ENCODE results near the gene OSBPL8.

Gene OSBPL8

DNA sequence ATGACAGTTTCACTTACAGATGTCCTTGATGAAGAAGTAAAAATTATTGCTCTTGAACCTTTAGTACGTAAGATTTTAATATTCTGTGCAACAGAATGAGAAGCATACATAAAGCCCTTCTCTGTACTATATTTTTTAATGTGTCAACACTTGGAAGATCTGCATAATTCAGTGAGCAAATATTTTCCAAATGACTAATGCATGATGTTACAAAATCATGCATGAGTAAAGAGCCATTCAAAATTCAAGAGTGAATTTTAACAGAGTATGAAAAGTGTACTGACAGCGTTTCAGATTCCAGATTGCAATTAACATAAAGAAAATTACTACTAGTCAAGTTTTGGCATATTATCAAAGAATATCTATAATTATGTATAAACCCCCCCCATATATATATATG, 110.0 kb downstream of the OSBPL8 start:
- H3K4me1 ChIP-seq (ENCODE audit: control insufficient read depth, insufficient read depth, low read length) = peaks cover under 1% of the 10 kb centered on the region
- H3K27ac ChIP-seq (ENCODE audit: low read depth, low read length) = no peak overlapping the region
- 0 out of 2 replicates have a peak overlapping the region, but pooled peaks have one; percentile 44 for H3K9ac ChIP-seq (ENCODE audit: low read depth, low read length)
- peaks cover 13% of the 10 kb centered on the region; the same call in 1 of the 2 replicates for H3K36me3 ChIP-seq (ENCODE audit: control insufficient read depth, insufficient read depth, low read length)
- H3K9me3 ChIP-seq (ENCODE audit: control insufficient read depth, insufficient read depth, low read length) = no peaks in the 10 kb centered on the region
- no peaks in the 10 kb centered on the region for H3K27me3 ChIP-seq (ENCODE audit: control insufficient read depth, insufficient read depth, low read length)
- H3K4me3 ChIP-seq (ENCODE audit: low read depth, low read length) = no peak overlapping the region

DNA sequence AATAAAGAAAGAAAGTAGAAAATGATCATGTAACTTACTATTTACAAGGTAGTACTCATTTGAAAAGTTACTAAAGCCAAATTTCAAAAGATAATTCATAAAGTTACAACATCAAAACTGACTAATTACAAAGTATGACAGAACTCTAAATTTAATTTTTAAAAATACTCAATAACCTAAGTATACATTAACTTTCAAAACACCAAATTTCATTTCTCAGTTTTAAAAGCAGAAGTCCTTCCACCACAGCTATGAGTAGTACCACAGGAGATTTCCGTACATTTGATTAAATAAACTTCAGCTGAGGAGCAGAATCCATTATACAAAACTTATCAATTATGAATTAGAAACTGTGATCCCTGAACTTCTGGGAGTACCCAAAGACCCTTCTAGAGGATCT, 110.6 kb downstream of the OSBPL8 start:
- H3K9me3 ChIP-seq (ENCODE audit: control insufficient read depth, insufficient read depth, low read length) = no peaks in the 10 kb centered on the region
- H3K27me3 ChIP-seq (ENCODE audit: control insufficient read depth, insufficient read depth, low read length) = no peaks in the 10 kb centered on the region
- H3K9ac ChIP-seq (ENCODE audit: low read depth, low read length) = no peak overlapping the region
- H3K4me1 ChIP-seq (ENCODE audit: control insufficient read depth, insufficient read depth, low read length) = peaks cover 6% of the 10 kb centered on the region
- H3K4me3 ChIP-seq (ENCODE audit: low read depth, low read length) = no peak overlapping the region
- H3K36me3 ChIP-seq (ENCODE audit: control insufficient read depth, insufficient read depth, low read length) = peaks cover 13% of the 10 kb centered on the region; the same call in 1 of the 2 replicates
- no peak overlapping the region for H3K27ac ChIP-seq (ENCODE audit: low read depth, low read length)

DNA sequence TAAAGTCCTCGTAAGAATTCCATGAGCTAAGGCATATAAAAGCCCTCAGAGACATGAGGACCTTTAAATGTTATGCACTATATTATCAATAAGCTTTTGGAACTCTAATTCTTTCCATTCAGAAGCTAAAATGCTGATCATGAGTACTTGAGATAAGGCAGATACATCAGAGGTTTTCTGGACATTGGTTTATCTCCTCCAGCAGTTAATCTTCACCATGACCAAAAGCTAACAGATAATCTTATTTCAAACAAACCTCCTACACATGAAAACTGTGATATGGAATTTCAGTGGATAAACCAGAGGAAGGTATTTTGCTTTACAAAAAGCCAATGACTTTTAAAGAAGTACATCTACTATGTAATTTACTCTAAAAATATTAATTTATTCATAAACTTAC, 113.5 kb downstream of the OSBPL8 start:
- H3K9ac ChIP-seq (ENCODE audit: low read depth, low read length) = no peak overlapping the region
- H3K36me3 ChIP-seq (ENCODE audit: control insufficient read depth, insufficient read depth, low read length) = peaks cover 13% of the 10 kb centered on the region; the same call in 1 of the 2 replicates
- no peak overlapping the region for H3K27ac ChIP-seq (ENCODE audit: low read depth, low read length)
- H3K4me3 ChIP-seq (ENCODE audit: low read depth, low read length) = no peak overlapping the region
- H3K27me3 ChIP-seq (ENCODE audit: control insufficient read depth, insufficient read depth, low read length) = no peaks in the 10 kb centered on the region
- H3K4me1 ChIP-seq (ENCODE audit: control insufficient read depth, insufficient read depth, low read length) = peaks cover 15% of the 10 kb centered on the region
- H3K9me3 ChIP-seq (ENCODE audit: control insufficient read depth, insufficient read depth, low read length) = no peaks in the 10 kb centered on the region

DNA sequence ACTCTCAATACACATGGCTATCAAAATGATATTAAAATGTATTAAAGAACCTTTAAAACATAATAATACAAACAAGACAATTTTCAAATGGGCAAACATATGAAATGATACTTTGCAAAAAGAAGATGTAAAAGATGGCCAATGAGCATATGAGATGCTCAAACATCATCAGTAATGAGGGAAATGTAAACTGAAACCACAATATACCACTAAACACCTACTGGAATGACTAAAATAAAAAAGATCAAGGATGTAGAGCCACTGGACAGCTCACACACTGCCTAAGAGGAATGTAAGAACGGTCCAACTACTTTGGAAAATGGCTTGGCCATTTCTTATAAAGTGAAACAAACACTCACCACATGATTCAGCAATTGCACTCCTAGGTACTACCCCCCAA, 114.1 kb downstream of the OSBPL8 start:
- no peak overlapping the region for H3K9ac ChIP-seq (ENCODE audit: low read depth, low read length)
- H3K4me1 ChIP-seq (ENCODE audit: control insufficient read depth, insufficient read depth, low read length) = peaks cover 15% of the 10 kb centered on the region
- H3K27me3 ChIP-seq (ENCODE audit: control insufficient read depth, insufficient read depth, low read length) = no peaks in the 10 kb centered on the region
- no peaks in the 10 kb centered on the region for H3K9me3 ChIP-seq (ENCODE audit: control insufficient read depth, insufficient read depth, low read length)
- H3K4me3 ChIP-seq (ENCODE audit: low read depth, low read length) = no peak overlapping the region
- H3K27ac ChIP-seq (ENCODE audit: low read depth, low read length) = no peak overlapping the region
- peaks cover 11% of the 10 kb centered on the region; the same call in 1 of the 2 replicates for H3K36me3 ChIP-seq (ENCODE audit: control insufficient read depth, insufficient read depth, low read length)

DNA sequence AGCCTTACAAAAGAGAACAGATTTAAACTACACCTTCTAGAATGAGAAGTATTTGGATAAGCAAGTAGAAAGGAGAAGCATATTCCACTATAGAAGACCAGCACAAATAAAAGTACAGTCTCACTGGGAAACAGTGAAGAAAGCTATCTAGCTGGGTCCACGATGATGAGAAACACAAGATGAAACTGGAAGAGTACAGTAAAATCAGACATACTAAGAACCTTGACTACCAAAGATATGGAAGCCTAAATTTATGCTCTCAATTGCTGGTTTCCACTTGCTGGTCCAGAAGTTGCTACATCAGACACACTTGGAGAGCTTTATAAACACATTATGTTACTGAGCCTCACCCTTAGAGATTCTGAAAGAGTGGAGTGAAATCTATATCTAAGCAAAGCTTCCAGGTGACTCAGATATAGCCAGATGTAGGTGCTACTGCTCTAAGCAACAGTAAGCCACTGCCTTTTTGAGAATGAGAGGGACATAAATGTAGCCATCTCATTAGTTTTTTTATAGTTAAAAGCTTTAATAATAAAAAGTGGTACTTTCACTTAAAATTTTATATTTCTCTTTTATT, 115.1 kb downstream of the OSBPL8 start:
- no peaks in the 10 kb centered on the region for H3K9me3 ChIP-seq (ENCODE audit: control insufficient read depth, insufficient read depth, low read length)
- no peak overlapping the region for H3K27ac ChIP-seq (ENCODE audit: low read depth, low read length)
- no peak overlapping the region for H3K9ac ChIP-seq (ENCODE audit: low read depth, low read length)
- no peak overlapping the region for H3K4me3 ChIP-seq (ENCODE audit: low read depth, low read length)
- peaks cover 4% of the 10 kb centered on the region; the same call in 1 of the 2 replicates for H3K36me3 ChIP-seq (ENCODE audit: control insufficient read depth, insufficient read depth, low read length)
- H3K27me3 ChIP-seq (ENCODE audit: control insufficient read depth, insufficient read depth, low read length) = no peaks in the 10 kb centered on the region
- peaks cover 15% of the 10 kb centered on the region for H3K4me1 ChIP-seq (ENCODE audit: control insufficient read depth, insufficient read depth, low read length)

DNA sequence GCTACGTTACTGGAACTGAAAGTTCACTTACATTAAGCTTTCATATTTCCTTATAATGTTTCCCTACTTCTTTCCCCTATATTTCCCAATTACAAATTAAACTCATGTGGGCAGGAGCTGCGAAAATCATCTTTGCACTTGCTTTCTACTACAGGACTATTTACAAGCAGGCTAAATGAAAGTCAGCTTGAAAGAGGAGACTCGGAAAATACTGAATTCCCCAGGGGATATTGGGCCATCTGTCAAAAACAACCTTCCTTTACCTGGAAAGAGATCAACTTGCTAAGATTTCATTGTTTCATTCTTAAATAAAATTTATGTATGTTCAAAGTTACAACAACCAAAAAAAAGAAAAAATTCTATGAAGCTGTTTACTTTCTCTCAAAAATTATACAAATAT, 118.6 kb downstream of the OSBPL8 start:
- H3K27me3 ChIP-seq (ENCODE audit: control insufficient read depth, insufficient read depth, low read length) = no peaks in the 10 kb centered on the region
- no peak overlapping the region for H3K27ac ChIP-seq (ENCODE audit: low read depth, low read length)
- no peaks in the 10 kb centered on the region for H3K36me3 ChIP-seq (ENCODE audit: control insufficient read depth, insufficient read depth, low read length)
- no peaks in the 10 kb centered on the region for H3K9me3 ChIP-seq (ENCODE audit: control insufficient read depth, insufficient read depth, low read length)
- no peak overlapping the region for H3K9ac ChIP-seq (ENCODE audit: low read depth, low read length)
- peaks cover 15% of the 10 kb centered on the region for H3K4me1 ChIP-seq (ENCODE audit: control insufficient read depth, insufficient read depth, low read length)
- H3K4me3 ChIP-seq (ENCODE audit: low read depth, low read length) = no peak overlapping the region

DNA sequence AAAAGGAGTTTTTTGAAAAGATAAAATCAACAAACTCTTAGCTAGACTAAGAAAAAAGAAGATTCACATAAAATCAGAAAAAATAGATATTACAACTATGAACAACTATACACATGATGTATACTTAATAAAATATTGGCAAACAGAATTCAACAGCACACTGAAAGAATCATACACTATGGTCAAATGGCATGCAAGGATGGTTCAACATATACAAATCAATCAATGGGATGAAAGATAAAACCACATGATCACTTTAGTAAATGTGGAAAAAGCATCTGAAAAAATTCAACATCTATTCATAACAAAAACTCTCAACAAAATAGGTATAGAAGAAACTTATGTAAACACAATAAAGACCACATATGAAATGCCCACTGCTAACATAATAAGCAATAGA, 126.8 kb downstream of the OSBPL8 start:
- H3K36me3 ChIP-seq (ENCODE audit: control insufficient read depth, insufficient read depth, low read length) = no peaks in the 10 kb centered on the region
- no peaks in the 10 kb centered on the region for H3K9me3 ChIP-seq (ENCODE audit: control insufficient read depth, insufficient read depth, low read length)
- no peaks in the 10 kb centered on the region for H3K4me1 ChIP-seq (ENCODE audit: control insufficient read depth, insufficient read depth, low read length)
- no peaks in the 10 kb centered on the region for H3K27me3 ChIP-seq (ENCODE audit: control insufficient read depth, insufficient read depth, low read length)
- no peak overlapping the region for H3K27ac ChIP-seq (ENCODE audit: low read depth, low read length)
- H3K4me3 ChIP-seq (ENCODE audit: low read depth, low read length) = no peak overlapping the region
- H3K9ac ChIP-seq (ENCODE audit: low read depth, low read length) = no peak overlapping the region

DNA sequence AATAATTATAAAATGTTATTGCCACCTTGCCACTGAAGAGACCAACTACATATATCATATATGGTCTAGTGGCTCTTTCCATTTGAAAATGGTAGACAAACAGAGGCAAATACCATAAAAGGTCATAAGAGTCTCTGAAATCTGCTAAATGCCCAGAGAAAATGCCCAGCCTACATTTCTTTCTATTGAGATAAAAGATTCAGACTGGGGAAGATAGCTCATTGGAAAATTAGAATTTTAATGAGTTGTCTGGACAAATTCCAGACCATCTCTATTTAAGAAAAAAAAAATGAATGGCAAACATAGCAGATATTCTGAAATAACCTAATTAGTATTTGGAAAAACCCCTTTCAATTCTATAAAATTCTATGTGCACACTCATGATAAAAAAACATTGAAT, 131.5 kb downstream of the OSBPL8 start:
- H3K27me3 ChIP-seq (ENCODE audit: control insufficient read depth, insufficient read depth, low read length) = no peaks in the 10 kb centered on the region
- H3K9me3 ChIP-seq (ENCODE audit: control insufficient read depth, insufficient read depth, low read length) = 0 out of 2 replicates have a peak, but pooled peaks cover 6% of the 10 kb centered on the region
- no peaks in the 10 kb centered on the region for H3K36me3 ChIP-seq (ENCODE audit: control insufficient read depth, insufficient read depth, low read length)
- H3K27ac ChIP-seq (ENCODE audit: low read depth, low read length) = no peak overlapping the region
- H3K9ac ChIP-seq (ENCODE audit: low read depth, low read length) = no peak overlapping the region
- H3K4me3 ChIP-seq (ENCODE audit: low read depth, low read length) = no peak overlapping the region
- peaks cover 5% of the 10 kb centered on the region; the same call in 1 of the 2 replicates for H3K4me1 ChIP-seq (ENCODE audit: control insufficient read depth, insufficient read depth, low read length)

DNA sequence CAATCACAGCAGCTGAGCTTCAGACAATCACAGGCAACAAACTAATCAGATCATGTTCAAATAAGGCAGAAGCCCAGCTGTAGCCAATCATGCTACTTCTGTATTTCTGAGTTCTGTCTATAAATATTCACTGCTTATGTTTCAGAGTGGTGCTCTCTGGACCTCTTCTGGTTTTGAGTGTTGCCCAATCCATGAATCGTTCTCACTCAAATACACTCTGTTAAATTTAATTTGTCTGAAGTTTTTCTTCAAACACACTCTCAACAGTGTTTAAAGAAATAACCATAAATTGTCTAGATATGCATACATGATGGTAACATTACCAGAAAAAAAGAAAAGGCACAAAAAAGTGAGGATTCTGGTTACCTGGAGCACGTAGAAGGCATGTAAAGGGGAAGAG, 133.4 kb downstream of the OSBPL8 start:
- H3K36me3 ChIP-seq (ENCODE audit: control insufficient read depth, insufficient read depth, low read length) = no peaks in the 10 kb centered on the region
- no peaks in the 10 kb centered on the region for H3K27me3 ChIP-seq (ENCODE audit: control insufficient read depth, insufficient read depth, low read length)
- no peak overlapping the region for H3K4me3 ChIP-seq (ENCODE audit: low read depth, low read length)
- H3K4me1 ChIP-seq (ENCODE audit: control insufficient read depth, insufficient read depth, low read length) = peaks cover 20% of the 10 kb centered on the region
- no peak overlapping the region for H3K9ac ChIP-seq (ENCODE audit: low read depth, low read length)
- H3K9me3 ChIP-seq (ENCODE audit: control insufficient read depth, insufficient read depth, low read length) = 0 out of 2 replicates have a peak, but pooled peaks cover 6% of the 10 kb centered on the region
- no peak overlapping the region for H3K27ac ChIP-seq (ENCODE audit: low read depth, low read length)

DNA sequence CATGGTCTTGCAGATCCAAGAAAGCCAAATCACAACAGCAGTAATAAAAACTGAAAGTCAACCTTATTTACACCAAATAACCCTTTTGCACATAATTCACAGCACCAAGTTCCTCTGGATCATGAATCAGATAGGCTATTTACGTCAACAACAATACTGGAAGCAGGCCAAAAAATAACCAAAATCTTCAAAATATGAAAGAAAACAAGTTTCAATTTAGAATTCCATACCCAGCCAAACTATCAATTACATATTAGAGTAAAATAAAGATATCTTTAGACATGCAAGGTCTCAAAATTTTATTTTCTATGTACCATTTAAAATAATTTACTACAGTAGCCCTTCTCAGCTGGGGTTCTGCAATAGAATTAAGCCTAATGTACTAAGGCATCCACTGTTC, 134.6 kb downstream of the OSBPL8 start:
- Histone ChIP-seq H3K27me3 (ENCODE audit: control insufficient read depth, insufficient read depth, low read length) (no peaks in the 10 kb centered on the region), H3K4me3 (ENCODE audit: low read depth, low read length) (no peak overlapping the region), H3K4me1 (ENCODE audit: control insufficient read depth, insufficient read depth, low read length) (peaks cover 20% of the 10 kb centered on the region), H3K9me3 (ENCODE audit: control insufficient read depth, insufficient read depth, low read length) (0 out of 2 replicates have a peak, but pooled peaks cover 6% of the 10 kb centered on the region), H3K27ac (ENCODE audit: low read depth, low read length) (no peak overlapping the region), H3K9ac (ENCODE audit: low read depth, low read length) (no peak overlapping the region), H3K36me3 (ENCODE audit: control insufficient read depth, insufficient read depth, low read length) (no peaks in the 10 kb centered on the region)

DNA sequence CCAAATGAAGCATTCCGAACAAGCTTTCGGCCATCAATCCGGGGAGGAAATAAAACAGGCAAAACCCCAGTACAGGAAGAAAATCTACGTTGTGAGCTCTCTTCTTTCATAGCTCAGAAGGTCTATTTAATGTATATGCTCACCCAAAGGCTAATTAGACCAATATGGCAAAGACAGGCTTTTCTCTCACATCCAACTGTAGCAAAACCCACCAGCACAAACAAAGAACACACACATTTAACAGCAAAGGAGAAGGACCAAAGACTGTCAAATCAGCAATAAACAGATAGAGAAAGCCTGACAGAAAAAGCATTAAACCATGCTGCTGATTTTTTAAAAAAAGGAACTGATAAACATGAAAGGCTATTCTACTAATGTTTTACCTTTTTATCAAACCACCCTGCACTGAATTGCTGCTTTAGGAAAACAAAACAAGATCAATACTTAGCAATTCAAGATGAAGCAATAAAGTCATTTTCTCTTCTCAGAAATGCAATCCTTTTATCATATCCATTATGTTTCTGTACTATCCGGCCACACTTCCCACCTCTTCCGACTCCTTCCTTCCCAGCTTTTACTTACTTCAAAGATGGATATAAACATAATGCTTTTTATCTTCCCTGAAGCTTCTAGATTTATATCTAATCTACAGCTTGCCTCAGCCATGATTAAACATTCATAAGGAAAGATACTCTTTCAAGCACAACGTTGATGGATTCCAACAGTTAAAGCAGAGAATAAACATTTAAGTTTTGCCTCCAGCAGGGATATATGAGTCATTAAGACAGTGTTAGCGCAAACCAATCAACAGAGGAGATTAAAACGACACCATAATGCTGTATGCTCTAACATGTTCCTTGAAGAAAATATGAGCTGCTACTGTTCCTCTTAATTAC, 136.8 kb downstream of the OSBPL8 start:
- Histone ChIP-seq H3K9ac (ENCODE audit: low read depth, low read length) (no peak overlapping the region), H3K4me3 (ENCODE audit: low read depth, low read length) (no peak overlapping the region), H3K27ac (ENCODE audit: low read depth, low read length) (no peak overlapping the region)

More for the DNA sequence above, 136.8 kb downstream of the OSBPL8 start:
- peaks cover 20% of the 10 kb centered on the region for H3K4me1 ChIP-seq (ENCODE audit: control insufficient read depth, insufficient read depth, low read length)
- 0 out of 2 replicates have a peak, but pooled peaks cover 6% of the 10 kb centered on the region for H3K9me3 ChIP-seq (ENCODE audit: control insufficient read depth, insufficient read depth, low read length)
- H3K27me3 ChIP-seq (ENCODE audit: control insufficient read depth, insufficient read depth, low read length) = no peaks in the 10 kb centered on the region
- no peaks in the 10 kb centered on the region for H3K36me3 ChIP-seq (ENCODE audit: control insufficient read depth, insufficient read depth, low read length)
